Measurements from ENCODE around the gene DIS3. TPM values are rescaled to one million over a fixed set of nuclear protein-coding genes. Genes with fewer than 3 reads are reported as not detected.

The DIS3 gene
- total RNA-seq, 1 experiment from 2014 or later = 44.2 TPM

GRCh38 chr13:72805676-72806346 lies 24.1 kb upstream of the DIS3 start:
- DNase-seq (ENCODE audit: low read depth, low spot score) (no peak), ATAC-seq (no peak)
- CTCF ChIA-PET = no interaction called here
- no peak overlapping the region for H3K27ac ChIP-seq (ENCODE audit: low read depth, low read length)
- H3K79me2 ChIP-seq (ENCODE audit: insufficient read depth, low read length) = no peaks in the 10 kb centered on the region
- TF ChIP-seq CBX3 (IDR thresholded peaks at IDR 0.05; ENCODE audit: low read depth) = no peak
- no peak for TF ChIP-seq SP1 (IDR thresholded peaks at IDR 0.05; ENCODE audit: low read depth)
- no peak for TF ChIP-seq POLR2AphosphoS5 (IDR thresholded peaks at IDR 0.05; ENCODE audit: low read depth, low read length)
- TF ChIP-seq ELF1 (IDR thresholded peaks at IDR 0.05; ENCODE audit: borderline replicate concordance, low read depth) = no peak
- no peak for TF ChIP-seq SRF (IDR thresholded peaks at IDR 0.05; ENCODE audit: low read depth)
- no peak for TF ChIP-seq FOSL1 (IDR thresholded peaks at IDR 0.05; ENCODE audit: low read depth)
- TF ChIP-seq, protein P1, sequence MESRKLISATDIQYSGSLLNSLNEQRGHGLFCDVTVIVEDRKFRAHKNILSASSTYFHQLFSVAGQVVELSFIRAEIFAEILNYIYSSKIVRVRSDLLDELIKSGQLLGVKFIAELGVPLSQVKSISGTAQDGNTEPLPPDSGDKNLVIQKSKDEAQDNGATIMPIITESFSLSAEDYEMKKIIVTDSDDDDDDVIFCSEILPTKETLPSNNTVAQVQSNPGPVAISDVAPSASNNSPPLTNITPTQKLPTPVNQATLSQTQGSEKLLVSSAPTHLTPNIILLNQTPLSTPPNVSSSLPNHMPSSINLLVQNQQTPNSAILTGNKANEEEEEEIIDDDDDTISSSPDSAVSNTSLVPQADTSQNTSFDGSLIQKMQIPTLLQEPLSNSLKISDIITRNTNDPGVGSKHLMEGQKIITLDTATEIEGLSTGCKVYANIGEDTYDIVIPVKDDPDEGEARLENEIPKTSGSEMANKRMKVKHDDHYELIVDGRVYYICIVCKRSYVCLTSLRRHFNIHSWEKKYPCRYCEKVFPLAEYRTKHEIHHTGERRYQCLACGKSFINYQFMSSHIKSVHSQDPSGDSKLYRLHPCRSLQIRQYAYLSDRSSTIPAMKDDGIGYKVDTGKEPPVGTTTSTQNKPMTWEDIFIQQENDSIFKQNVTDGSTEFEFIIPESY (IDR thresholded peaks at IDR 0.05; ENCODE audit: extremely low read depth, insufficient replicate concordance, low read length) = no peak
- TF ChIP-seq MAX (IDR thresholded peaks at IDR 0.05) = no peak
- TF ChIP-seq EZH2 (IDR thresholded peaks at IDR 0.05) = no peak
- TF ChIP-seq CEBPB (IDR thresholded peaks at IDR 0.05; ENCODE audit: low read depth) = no peak
- TF ChIP-seq JUND (IDR thresholded peaks at IDR 0.05) = no peak
- no peak for TF ChIP-seq ZFX (IDR thresholded peaks at IDR 0.05)
- TF ChIP-seq ZNF274 (IDR thresholded peaks at IDR 0.05; ENCODE audit: low read depth, low read length) = no peak
- no peaks in the 10 kb centered on the region for H3K4me1 ChIP-seq (ENCODE audit: control insufficient read depth in 1 of 2, insufficient read depth in 2 of 2, low read length in 2 of 2)
- RAD21 ChIA-PET (ENCODE audit: low non-redundant PET in 1 of 2, low total read pairs in 2 of 2, uncharacterized antibody in 2 of 2, unreplicated experiment in 2 of 2) = no interaction called here
- H3K9me2 ChIP-seq (ENCODE audit: insufficient read depth) = no peaks in the 10 kb centered on the region
- 0 out of 4 replicates have a peak, but pooled peaks cover 0 to 2% of the 10 kb centered on the region in 2 experiments for H3K36me3 ChIP-seq (ENCODE audit: control insufficient read depth in 1 of 2, insufficient read depth in 2 of 2, low read length in 2 of 2)
- H3K27me3 ChIP-seq (ENCODE audit: insufficient read depth, low read length) = no peaks in the 10 kb centered on the region
- no peak overlapping the region for H3K9ac ChIP-seq (ENCODE audit: low read length)
- H2AFZ ChIP-seq (ENCODE audit: low read depth, low read length, poor library complexity, severe bottlenecking) = no peak overlapping the region
- no peak overlapping the region for H3K4me2 ChIP-seq (ENCODE audit: low read length)
- H4K20me1 ChIP-seq (ENCODE audit: insufficient read depth) = no peaks in the 10 kb centered on the region
- intact Hi-C loops (cut with micrococcal nuclease) = no loop called here
- H3K9me3 ChIP-seq (ENCODE audit: control insufficient read depth in 1 of 2, insufficient read depth in 1 of 2, low read depth in 1 of 2, low read length in 2 of 2) = no peaks in the 10 kb centered on the region
- BruUV-seq (replicated peaks) = no TSS peak
- POLR2A ChIA-PET = no interaction called here
- H3K4me3 ChIP-seq (replicated peaks in 1 of 2; ENCODE audit: low read depth in 1 of 2, low read length in 2 of 2) = no peak overlapping the region

Data from HCT116 (cell line).